Middle frontal gyrus (tissue), 1 donor: ENCODE measurements around the gene LRRC7.
"Not testable (repeated sequence)": the region's sequence is repeated elsewhere in the genome, so short reads cannot be mapped to it uniquely, and the experiment has no call there.

Source experiments
- DNase-seq: peaks from one replicate; pipeline ENCODE4 v3.0.0-alpha.2; 2015; ENCODE audit warnings: low spot score; ENCODE audit errors: extremely low spot score

LRRC7 gene

DNA sequence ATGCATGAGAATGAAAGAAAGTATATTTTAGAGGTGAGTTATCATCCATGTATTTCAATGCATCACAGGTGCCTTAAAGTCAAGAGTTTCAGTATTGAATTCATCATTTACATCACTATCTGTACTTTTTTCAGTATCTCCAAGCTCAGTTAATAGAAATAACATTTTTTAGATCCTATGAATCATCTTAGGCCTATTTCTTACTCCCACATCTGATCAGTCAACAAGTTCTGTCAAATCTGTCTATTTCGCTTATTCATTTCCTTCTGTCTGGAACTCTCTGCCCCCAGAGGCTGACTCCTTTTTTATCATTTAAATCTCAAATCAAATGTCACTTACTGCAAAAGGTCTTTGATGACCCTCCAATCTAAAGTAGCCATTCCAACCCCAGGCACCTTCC is 295.2 kb downstream of the LRRC7 start:
- DNase-seq = no peak

DNA sequence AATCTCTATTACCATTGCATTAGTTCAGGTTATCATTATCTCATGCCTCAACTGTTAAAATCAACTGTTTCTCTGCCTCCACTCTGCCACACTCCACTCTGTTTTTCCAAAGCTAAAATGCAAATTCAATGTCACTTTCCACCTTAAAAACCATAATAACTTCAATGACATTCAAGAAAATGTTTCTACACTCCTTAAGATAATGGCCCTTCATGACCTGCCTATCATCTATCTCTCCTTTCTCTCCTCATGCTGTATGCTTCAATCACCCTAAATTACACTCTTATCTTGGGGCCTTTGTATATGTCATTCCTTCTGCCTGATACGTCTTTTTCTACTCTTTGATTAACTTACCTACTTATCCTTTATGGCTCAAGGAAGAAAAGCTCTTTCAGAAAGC is 296.0 kb downstream of the LRRC7 start:
- no peak for DNase-seq

DNA sequence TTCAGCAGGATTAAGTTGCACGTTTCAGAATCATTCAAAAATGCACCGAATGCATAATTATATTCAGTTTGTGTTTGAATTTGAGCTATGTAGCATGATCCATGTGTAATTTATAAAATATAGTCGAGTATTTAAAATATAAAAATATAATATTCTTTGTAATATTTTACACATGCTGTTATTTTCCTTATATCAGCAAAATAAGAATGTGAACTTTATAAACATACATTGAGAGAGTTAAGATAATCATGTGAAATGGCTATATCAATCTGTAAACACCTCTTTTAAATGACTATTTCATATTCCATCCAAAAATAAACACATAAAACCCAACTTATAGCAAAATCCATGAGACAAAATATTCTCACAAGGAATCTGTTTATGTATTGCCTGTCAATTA is 303.7 kb downstream of the LRRC7 start:
- DNase-seq = no peak

DNA sequence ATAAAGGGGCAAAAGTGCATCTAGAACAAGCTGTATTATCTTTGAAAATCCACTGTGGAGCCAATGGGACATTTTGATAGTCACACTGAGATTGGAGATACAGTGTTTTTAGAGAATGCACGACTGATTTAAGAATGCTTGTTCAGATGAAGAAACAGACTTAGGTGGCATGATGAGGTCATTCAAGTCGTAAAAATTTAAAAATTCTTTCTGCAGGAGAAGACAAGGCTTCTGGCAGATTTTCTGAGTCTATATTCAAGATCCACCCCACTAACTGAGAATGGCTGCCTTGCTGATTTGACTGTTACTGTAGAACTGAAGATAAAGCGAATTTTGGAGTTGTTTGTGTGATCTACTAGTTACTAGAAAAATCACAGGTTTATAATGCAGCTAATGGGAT is 310.6 kb downstream of the LRRC7 start:
- no peak for DNase-seq

DNA sequence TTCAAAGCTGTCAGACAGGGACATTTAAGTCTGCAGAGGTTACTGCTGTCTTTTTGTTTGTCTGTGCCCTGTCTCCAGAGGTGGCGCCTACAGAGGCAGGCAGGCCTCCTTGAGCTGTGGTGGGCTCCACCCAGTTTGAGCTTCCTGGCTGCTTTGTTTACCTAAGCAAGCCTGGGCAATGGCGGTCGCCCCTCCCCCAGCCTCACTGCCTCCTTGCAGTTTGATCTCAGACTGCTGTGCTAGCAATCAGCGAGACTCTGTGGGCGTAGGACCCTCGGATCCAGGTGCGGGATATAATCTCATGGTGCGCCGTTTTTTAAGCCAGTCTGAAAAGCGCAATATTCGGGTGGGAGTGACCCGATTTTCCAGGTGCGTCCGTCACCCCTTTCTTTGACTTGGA is 320.3 kb downstream of the LRRC7 start:
- not testable (repeated sequence) for DNase-seq

DNA sequence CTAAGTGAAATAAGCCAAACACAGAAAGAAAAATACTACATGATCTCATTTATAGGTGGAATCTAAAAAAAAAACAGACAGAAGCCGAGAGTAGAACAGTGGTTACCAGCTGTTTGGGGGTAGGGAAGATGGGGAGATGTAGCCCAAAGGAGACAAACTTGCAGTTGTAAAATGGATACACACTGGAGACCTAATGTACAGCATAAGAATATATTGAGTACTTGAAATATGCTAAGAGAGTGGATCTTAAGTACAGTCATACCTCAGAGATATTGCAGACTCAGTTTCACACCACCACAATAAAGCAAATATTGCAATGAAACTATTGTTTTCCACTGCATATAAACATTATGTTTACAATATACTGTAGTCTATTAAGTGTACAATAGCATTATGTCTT is 320.9 kb downstream of the LRRC7 start:
- no peak for DNase-seq

DNA sequence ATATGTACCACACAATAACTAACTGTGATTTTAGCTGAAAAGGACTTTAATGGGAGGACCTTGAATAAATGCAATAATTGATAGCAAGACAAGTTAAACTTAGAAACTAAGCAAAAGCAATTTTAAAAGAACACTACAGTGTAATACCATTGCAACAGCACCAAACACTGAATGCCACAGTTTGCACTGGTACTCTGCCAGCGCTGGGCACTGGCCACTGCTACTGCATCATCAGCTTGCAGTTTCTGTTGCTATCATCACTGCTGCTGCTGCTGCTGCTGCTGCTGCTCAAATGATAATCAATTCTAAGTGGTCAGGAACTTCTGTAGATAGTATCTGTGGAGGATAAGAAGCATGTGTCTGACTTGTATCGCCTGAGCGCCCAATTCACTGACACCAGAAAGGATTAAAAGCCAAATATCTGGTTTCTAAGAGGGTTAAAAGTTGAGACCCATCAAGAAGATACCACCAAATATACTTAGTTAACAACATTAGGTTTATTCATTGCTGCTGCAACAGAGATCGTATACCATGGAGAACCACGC is 330.8 kb downstream of the LRRC7 start:
- DNase-seq = no peak

DNA sequence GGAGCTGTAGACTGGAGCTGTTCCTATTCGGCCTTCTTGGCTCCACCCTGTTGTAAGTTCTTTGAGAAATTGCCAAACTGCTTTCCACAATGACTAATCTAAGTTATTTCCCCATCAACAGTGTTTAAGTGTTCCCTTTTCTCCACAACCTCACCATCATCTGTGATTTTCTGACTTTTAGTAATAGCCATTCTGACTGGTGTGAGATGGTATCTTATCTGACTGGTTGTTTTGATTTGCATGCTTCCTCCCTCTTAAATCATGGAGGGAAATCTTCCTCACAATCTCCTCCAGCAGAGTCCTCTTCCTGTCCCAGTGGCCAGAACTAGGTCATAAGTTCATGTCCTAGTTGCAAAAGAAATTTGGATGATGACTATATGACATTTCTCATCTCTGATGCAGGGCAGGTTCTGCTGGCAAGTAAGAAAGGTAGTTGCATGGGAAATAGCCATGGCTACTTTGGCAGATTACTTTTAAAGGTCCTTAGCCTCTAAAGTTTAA is 343.6 kb downstream of the LRRC7 start:
- DNase-seq = no peak

DNA sequence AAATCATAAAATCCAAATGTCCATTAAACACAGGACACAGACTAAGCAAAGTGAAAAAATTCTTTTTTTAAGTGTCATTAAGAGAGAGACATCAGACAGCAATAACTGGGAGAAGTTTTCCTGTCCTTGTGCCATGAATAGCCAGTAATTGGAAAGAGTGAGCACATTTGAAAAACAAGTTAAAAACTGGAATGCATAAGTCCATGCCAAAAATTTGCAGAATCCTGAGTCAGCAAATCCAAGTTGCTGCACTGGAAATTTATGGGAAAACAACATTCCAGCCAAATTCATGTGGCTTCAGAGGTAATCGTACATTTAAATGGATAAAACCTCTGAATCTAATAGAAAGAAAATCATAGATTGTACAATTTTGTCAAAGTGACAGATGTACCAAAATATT is 346.3 kb downstream of the LRRC7 start:
- no peak for DNase-seq

DNA sequence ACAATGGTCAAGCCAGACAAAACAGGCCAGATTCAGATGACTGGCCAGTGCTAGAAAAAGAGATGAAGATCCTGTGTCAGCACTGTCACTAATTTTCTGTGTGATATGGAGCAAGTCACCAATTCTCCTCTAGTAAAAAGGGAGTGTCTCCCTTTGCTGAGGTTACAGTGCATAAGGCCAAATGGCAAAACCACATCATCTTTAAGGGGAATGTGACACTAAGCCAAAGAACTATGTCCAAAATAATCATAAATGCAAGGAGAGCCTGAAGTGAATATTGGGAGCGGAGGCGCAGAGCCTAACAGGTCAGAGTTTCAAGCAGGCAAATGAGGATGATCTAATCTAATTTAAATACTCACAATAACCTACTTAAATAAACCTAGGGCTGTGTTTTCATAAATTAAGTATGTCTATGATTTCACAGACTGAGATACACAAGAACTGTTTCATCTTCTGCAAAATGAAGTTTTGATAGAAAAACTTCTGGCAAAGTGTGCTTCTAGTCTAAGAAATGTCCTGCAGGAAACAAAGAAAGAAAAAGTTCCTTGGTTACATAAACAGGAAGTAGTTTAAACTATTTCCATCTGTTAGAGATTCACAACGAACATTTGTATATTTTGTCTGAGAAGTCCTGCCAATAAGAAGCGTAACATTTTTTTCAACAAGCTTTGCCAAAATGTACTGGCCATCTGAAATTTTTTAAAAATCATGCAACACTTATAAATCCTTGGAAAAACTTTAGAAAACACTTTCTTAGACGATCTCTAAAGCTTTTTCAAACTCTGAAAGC is 347.4 kb downstream of the LRRC7 start:
- no peak for DNase-seq

DNA sequence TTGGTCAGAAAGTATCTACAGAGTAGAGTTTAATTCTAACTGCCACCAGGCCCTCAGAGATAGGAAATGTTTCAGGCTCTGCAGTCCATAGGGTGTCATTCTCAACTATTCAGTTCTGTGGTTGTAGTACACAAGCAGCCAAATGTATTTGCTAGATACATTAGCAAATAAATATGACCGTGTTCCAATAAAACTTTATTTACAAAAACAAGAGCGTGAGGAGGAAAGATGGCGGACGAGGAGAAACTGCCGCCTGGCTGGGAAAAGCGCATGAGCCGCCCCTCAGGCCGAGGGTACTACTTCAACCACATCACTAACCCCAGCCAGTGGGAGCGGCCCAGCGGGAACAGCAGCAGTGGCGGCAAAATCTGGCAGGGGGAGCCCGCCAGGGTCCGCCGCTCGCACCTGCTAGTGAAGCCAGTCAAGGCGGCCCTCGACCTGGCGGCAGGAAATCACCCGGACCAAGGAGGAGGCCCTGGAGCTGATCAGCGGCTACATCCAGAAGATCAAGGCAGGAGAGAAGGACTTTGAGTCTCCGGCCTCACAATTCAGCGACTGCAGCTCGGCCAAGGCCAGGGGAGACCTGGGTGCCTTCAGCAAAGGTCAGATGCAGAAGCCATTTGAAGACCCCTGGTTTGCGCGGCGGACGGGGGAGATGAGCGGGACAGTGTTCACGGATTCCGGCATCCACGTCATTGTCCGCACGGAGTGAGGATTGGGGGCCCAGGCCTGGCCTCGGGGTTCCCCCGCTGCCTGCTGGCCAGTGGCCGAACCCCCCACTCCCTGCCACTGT is 351.6 kb downstream of the LRRC7 start:
- DNase-seq = no peak

DNA sequence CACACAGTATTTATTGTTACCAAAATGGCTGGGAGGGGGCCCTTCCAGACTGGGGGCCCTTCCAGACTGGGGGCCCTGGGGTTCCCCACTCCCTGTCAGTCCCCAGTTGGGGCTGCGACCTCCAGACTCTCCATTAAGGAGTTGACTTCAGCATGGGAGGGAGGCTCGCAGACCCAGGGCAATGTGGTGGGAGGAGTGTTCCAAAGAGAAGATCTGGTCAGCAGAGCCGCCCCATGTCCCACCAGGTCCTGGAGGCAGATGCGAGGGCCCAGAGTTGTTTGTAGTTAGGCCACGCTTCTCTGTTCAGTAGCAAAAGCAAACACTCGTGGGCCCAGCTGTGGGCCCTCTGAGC is 352.2 kb downstream of the LRRC7 start:
- DNase-seq = no peak

DNA sequence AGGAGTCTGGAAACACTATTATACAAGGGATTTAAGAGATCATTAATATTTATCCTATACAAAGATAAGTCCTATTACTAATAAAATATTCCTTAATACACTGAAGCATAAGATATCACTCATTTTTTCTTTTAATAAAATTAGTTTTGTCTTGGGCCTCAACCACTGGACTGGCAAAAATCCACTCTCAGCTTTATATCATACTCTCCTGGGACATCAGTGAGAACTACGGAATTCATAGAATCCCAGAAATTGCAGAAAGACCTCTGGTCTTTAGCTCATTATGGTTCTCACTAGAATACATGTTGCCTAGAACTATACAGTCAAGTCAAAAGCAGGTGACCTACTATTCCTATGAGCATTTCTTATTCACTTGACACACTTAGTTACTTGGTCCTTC is 352.7 kb downstream of the LRRC7 start:
- no peak for DNase-seq

DNA sequence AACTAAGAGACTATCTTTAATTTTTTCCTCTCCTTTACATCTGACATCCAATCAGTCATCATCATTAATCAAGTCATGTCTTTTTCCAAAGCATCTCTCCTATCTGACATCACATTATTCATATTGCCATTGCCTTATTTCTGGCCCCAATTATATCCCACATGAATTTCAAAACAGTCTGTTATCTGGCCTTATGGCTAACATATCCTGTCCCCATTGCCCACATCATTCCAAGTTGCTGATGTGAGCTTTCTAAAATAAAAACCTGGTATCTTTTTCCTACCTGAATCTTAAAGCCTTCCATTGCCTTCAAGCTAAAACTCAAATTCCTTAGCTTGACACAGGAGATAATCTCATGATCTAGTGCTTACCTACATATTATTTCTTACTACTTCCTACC is 353.8 kb downstream of the LRRC7 start:
- no peak for DNase-seq

DNA sequence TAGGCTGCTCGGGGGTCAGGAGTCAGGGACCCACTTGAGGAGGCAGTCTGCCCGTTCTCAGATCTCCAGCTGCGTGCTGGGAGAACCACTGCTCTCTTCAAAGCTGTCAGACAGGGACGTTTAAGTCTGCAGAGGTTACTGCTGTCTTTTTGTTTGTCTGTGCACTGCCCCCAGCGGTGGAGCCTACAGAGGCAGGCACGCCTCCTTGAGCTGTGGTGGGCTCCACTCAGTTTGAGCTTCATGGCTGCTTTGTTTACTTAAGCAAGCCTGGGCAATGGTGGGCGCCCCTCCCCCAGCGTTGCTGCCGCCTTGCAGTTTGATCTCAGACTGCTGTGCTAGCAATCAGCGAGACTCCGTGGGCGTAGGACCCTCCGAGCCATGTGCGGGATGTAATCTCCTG is 360.5 kb downstream of the LRRC7 start:
- not testable (repeated sequence) for DNase-seq

DNA sequence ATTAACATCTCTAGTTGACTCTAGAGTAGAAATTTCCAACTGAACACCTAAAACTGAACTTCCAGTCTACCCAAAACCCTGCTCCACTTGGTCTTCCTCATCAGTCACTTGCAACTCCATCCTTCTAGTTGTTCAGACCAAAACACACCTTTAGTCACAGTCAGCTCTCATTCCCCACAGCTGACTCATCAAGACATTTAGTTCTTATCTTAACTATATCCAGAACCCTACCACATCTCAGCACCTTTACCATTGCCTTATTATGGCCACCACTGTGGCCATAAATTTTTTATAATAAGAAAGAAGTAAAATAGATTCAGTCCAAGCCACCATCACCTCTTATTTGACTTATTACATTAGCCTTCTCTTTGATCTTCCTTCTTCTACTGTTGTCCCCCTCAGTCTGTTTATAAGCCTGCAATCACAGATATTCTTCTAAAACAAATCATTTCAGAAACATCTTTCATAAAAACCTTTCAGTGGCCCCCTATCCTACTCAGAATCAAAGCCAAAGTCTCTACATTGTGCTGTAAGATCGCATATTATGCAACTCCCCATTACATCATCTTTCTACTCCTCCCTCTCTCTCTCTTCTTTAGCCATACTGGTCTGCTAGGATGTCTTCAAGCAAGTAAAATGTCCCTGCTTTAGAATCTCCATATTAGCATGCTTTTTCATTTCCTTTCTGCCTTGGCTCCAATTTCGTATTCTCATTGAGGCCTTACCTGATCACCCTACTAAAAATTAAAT is 361.8 kb downstream of the LRRC7 start:
- DNase-seq = no peak

DNA sequence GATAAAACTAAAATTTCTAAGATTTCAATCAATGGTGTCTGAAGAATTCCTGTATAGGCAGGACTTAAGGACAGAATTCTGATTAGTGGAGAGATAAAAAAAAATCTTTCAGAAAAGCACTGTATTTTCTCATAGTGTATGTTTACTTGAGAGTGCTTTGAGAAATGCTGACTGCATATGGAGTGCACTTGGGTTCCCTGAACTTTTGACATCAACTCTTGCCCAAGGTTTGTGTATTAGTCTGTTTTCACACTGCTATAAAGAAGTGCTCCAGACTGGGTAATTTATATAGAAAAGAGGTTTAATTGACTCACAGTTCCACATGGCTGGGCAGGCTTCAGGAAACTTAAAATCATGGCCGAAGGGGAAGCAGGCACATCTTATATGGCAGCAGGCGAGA is 362.7 kb downstream of the LRRC7 start:
- DNase-seq = no peak

DNA sequence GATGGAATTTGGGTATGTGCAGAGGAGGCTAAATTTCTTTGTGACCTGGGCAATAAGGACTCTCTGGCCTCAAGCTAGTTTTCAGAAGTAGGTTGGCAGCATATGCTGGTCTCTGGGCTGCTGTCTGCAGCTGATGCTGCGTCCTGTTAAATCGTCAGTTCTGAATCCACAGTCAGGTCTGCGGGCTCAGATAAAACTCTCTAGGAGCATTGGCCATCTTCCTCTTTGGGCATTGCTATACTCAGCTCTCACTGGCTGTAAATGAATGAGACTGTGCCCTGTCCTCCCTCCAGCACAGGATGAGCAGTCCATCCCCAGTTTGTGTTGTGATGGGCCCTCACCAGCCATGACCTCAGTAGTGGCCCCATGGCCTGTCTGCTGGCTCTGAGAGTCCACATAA is 365.0 kb downstream of the LRRC7 start:
- DNase-seq = no peak

DNA sequence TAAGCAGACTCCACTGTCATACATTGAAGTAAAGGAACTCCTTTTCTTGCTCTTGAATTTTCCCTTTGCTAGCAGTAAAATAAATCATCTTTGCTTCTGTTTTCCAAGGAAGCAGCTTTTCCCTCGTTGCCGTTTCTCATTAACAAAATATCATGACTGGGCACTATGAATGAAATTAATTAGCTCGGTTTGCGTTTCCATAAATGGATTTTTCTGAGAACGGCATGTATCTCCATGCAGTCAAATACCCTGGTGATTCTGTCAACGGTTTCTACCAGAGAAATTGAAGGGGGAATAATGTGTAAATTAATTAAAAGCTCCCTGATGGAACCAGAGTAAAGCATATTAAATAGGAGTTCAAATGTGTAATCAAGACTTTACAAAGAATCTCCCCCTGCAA is 372.5 kb downstream of the LRRC7 start:
- no peak for DNase-seq

DNA sequence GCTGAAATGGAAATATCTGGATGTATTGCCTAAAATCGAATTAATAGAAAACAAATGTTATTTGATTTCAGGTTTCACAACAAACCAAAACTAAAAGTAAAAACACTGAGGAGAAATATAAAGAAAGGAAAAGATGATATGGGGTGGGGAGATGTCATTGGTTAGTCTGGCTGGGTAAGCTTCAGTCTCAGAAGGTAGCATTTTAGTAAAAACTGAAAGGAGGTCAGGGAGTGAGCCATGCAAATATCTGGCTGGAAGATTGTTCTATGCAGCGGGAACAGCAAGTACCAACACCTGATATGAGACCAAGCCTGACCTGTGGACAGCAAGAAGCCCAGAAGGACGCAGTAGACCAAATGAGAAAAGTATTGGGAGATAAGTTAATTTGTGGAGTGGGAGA is 373.1 kb downstream of the LRRC7 start:
- no peak for DNase-seq

DNA sequence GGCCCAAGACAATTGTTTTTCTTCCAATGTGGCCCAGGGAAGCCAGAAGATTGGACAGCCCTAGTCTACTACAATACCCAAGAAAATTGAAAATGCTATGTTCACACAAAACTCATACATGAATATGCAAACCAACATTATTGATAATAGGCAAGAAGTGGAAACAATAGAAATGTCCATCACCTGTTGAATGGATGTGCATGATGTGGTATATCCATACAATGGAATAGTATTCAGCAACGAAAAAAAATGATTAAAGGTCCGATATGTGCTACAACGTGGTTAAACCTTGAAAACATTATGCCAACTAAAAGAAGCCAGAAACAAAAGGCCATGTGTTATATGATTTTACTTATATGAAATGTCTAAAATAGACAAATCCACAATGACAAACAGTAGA is 375.3 kb downstream of the LRRC7 start:
- no peak for DNase-seq

DNA sequence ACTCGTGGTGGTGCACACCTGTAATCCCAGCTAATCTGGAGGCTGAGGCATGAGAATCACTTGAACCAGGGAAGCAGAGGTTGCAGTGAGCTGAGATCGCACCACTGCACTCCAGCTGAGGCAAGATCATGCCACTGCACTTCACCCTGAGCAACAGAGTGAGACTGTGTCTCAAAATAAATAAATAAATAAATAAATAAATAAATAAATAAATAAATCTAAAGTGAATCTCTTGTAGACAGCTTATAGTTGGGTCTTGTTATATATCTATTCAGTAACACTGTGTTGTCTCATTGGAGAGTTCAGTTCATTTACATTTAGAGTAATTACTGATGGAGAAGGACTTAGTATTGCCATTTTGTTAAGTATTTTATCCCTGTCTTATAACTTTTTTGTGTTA is 379.2 kb downstream of the LRRC7 start:
- DNase-seq = no peak
